T1000 (cell line): ENCODE measurements around the gene NAV2.

Experiments used
- DNase-seq: peaks from one replicate; lab custom pipeline; 2025; ENCODE audit warnings: mixed read lengths; lab: John Stamatoyannopoulos, UW

NAV2 gene

GRCh38 chr11:19779740-19780139 lies 67.1 kb downstream of the NAV2 start:
- DNase-seq = no peak

- no peak for DNase-seq
Measured at GRCh38 chr11:19781351-19781750, 68.7 kb downstream of the NAV2 start.

GRCh38 chr11:19785265-19785664 lies 72.6 kb downstream of the NAV2 start:
- no peak for DNase-seq

GRCh38 chr11:19786644-19787043 lies 74.0 kb downstream of the NAV2 start:
- DNase-seq = no peak

GRCh38 chr11:19788435-19788834 lies 75.8 kb downstream of the NAV2 start:
- no peak for DNase-seq

GRCh38 chr11:19789245-19789644 lies 76.6 kb downstream of the NAV2 start:
- no peak for DNase-seq

- no peak for DNase-seq
Measured at GRCh38 chr11:19789835-19790710, 77.4 kb downstream of the NAV2 start.

GRCh38 chr11:19790831-19791552 lies 78.4 kb downstream of the NAV2 start:
- DNase-seq = no peak

- no peak for DNase-seq
Measured at GRCh38 chr11:19792510-19792909, 79.9 kb downstream of the NAV2 start.

- no peak for DNase-seq
Measured at GRCh38 chr11:19793326-19793725, 80.7 kb downstream of the NAV2 start.

GRCh38 chr11:19794161-19794560 lies 81.5 kb downstream of the NAV2 start:
- DNase-seq = no peak

- no peak for DNase-seq
Measured at GRCh38 chr11:19795082-19795481, 82.4 kb downstream of the NAV2 start.

GRCh38 chr11:19800162-19800561 lies 87.5 kb downstream of the NAV2 start:
- no peak for DNase-seq

GRCh38 chr11:19800714-19801519 lies 88.3 kb downstream of the NAV2 start:
- DNase-seq = no peak

- no peak for DNase-seq
Measured at GRCh38 chr11:19802773-19803293, 90.2 kb downstream of the NAV2 start.

- no peak for DNase-seq
Measured at GRCh38 chr11:19803506-19803998, 90.9 kb downstream of the NAV2 start.

GRCh38 chr11:19805376-19805775 lies 92.7 kb downstream of the NAV2 start:
- DNase-seq = no peak

GRCh38 chr11:19805827-19806226 lies 93.2 kb downstream of the NAV2 start:
- DNase-seq = no peak

GRCh38 chr11:19806251-19806650 lies 93.6 kb downstream of the NAV2 start:
- DNase-seq = no peak

- DNase-seq = no peak
Measured at GRCh38 chr11:19808076-19808911, 95.7 kb downstream of the NAV2 start.

- DNase-seq = no peak
Measured at GRCh38 chr11:19810852-19811251, 98.2 kb downstream of the NAV2 start.
